ENCODE results near the gene ZSCAN31. TPM values are rescaled to one million over a fixed set of nuclear protein-coding genes. Genes with fewer than 3 reads are reported as not detected.

Gene ZSCAN31
- total RNA-seq, 1 donor from 2014 or later, result 12.1 TPM

DNA sequence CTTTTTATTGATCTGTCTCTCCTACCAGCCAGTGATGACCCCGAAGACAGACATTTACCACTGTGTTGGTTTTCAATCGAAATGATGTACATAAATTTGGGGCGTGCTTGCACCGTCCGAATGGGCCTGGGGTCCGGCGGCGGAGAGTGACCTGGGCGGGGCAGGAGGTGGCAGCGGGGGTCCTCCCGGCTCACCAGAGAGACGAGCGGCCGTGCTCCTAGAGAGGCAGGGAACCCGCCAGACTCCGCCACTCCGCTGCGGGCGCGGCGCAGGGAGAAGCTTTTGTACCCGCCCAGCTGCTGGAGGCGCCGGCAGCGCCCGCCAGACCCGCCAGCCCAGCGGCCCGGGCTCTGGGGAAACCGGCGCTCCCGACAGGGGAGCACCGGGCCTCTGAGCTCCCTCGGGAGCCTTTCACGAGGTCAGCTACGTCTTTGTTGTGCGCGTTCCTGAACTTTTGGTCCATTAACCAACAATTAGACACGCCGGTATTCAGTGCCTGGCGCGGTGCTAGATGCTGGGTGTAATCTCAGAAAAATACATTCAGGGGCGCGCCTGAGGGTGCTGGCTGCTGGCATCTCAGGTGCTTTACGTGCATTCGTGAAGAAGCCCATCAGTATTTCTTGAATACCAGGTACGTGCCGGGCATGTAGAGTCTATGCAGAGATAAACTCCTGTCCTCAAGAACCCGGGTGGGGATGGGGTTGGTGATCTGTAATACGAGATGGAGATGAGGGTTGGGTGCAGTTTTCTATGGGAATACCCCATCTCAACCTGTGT, 54.5 kb downstream of the ZSCAN31 start, which contains the start of gene PGBD1:
PGBD1 (plus strand) TSS at position 285 of the 777 bp plus-strand sequence. CDS start 2,242 bp downstream, outside the sequence.
- FAIRE-seq (no peak), DNase-seq (ENCODE audit: low read depth) (peak; percentile 41)
- peaks cover 1% of the 10 kb centered on the region for H3K36me3 ChIP-seq (ENCODE audit: control insufficient read depth, insufficient read depth, low read length)
- TF ChIP-seq, protein P1, sequence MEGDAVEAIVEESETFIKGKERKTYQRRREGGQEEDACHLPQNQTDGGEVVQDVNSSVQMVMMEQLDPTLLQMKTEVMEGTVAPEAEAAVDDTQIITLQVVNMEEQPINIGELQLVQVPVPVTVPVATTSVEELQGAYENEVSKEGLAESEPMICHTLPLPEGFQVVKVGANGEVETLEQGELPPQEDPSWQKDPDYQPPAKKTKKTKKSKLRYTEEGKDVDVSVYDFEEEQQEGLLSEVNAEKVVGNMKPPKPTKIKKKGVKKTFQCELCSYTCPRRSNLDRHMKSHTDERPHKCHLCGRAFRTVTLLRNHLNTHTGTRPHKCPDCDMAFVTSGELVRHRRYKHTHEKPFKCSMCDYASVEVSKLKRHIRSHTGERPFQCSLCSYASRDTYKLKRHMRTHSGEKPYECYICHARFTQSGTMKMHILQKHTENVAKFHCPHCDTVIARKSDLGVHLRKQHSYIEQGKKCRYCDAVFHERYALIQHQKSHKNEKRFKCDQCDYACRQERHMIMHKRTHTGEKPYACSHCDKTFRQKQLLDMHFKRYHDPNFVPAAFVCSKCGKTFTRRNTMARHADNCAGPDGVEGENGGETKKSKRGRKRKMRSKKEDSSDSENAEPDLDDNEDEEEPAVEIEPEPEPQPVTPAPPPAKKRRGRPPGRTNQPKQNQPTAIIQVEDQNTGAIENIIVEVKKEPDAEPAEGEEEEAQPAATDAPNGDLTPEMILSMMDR (IDR thresholded peaks at IDR 0.05; ENCODE audit: insufficient read depth, low read length, severe bottlenecking), result no peak
- peak within 1 kb of the TSS; percentile 52 for H3K4me3 ChIP-seq (ENCODE audit: low read depth, low read length)
- no peaks in the 10 kb centered on the region for H3K27me3 ChIP-seq (ENCODE audit: control insufficient read depth, insufficient read depth, low read length)

DNA sequence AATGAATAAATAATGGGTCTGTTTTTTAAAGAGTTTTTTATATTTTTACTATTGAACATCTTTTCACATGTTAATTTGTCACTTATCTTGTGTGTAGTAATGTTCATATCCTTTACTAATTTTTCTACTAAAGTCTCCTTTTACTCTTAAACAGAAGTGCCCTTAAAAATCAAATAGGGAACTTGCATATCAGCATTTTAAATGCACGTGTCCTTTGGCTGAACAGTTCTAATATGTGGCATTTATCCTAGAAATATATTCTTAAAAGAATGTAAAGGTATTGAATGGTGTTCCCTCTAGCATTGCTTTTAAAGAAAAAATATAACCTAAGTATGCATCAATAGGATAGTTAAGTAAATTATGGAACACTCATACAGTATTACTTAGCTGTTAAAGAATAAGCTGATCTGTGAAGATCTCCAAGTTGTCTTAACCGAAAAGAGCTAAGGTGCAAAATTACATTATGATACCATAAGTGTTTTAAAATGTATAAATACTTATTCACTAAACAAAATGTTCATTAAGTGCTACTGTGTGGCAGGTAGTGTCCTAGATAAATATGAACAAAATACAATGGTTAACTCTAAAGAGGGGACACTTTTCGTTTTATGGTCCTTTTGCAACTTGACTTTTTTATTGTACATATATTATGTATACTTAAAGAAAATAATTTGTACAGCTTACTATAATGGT, 55.2 kb downstream of the ZSCAN31 start:
- H3K36me3 ChIP-seq (ENCODE audit: control insufficient read depth, insufficient read depth, low read length), result peaks cover 1% of the 10 kb centered on the region
- TF ChIP-seq, protein P1 (IDR thresholded peaks at IDR 0.05; ENCODE audit: insufficient read depth, low read length, severe bottlenecking), result no peak
- FAIRE-seq (no peak), DNase-seq (ENCODE audit: low read depth) (no peak)
- H3K27me3 ChIP-seq (ENCODE audit: control insufficient read depth, insufficient read depth, low read length), result no peaks in the 10 kb centered on the region
- peak overlapping the region; percentile 52 for H3K4me3 ChIP-seq (ENCODE audit: low read depth, low read length)

DNA sequence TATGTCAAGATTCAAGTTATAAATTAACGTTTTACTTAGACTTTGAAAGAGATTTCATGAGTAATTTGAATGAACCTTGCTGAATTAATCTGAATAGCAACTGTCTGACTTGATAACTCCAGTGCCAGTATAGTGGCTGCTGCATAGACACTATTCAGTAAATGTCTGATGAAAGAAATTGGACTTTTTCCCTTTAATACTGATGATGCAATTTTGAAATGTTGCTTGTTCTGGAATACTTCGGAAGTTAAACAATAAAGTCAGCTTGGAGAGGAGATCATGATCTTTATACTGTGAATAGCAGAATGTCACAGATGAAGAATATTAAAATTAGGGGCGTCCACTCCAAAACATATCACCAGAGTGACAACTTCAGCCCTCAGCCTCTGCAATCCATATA, 58.2 kb downstream of the ZSCAN31 start:
- TF ChIP-seq, protein P1 (IDR thresholded peaks at IDR 0.05; ENCODE audit: insufficient read depth, low read length, severe bottlenecking), result no peak
- DNase-seq (ENCODE audit: low read depth) (no peak), FAIRE-seq (no peak)
- peaks cover 1% of the 10 kb centered on the region for H3K36me3 ChIP-seq (ENCODE audit: control insufficient read depth, insufficient read depth, low read length)
- no peak overlapping the region for H3K4me3 ChIP-seq (ENCODE audit: low read depth, low read length)
- H3K27me3 ChIP-seq (ENCODE audit: control insufficient read depth, insufficient read depth, low read length), result no peaks in the 10 kb centered on the region

DNA sequence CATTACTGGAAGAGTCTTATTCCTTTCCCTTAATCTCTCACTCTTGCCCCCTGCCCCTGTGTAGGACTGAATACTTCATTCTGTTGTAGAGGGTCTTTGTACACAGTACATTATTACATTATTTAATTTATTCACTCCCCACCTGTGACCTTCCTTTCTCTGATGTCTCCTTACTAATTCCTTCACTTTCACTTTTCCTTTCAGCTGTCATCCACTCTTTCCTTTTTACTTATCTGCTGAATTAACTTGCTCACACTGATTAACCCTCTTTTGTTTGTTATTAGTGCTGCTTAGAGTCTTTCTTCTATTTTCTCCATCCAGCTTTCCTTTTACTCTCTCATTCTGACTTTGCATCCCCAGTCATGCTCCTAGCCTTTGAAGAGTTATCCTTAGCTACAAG, 61.1 kb downstream of the ZSCAN31 start:
- TF ChIP-seq, protein P1 (IDR thresholded peaks at IDR 0.05; ENCODE audit: insufficient read depth, low read length, severe bottlenecking), result no peak
- Histone ChIP-seq H3K36me3 (ENCODE audit: control insufficient read depth, insufficient read depth, low read length) (peaks cover 6% of the 10 kb centered on the region), H3K4me3 (ENCODE audit: low read depth, low read length) (no peak overlapping the region), H3K27me3 (ENCODE audit: control insufficient read depth, insufficient read depth, low read length) (no peaks in the 10 kb centered on the region)
- FAIRE-seq, result no peak
- no peak for DNase-seq (ENCODE audit: low read depth)

Other genes starting within 250 kb of the ZSCAN31 start
- 9.5 and 11.1 TPM in 2 replicates for gene ZSCAN16, start 211.5 kb downstream of the ZSCAN31 start, total RNA-seq
- 6.4 and 9.7 TPM in 2 replicates for gene ZKSCAN8, start 194.3 kb downstream of the ZSCAN31 start, total RNA-seq
- gene ZSCAN9, start 110.9 kb downstream of the ZSCAN31 start, total RNA-seq, result 12.1 and 14.3 TPM in 2 replicates
- 4.9 and 5.5 TPM in 2 replicates for gene ZKSCAN4, start 83.9 kb downstream of the ZSCAN31 start, total RNA-seq
- gene NKAPL, start 76.9 kb downstream of the ZSCAN31 start, total RNA-seq, result 0.79 and 1.2 TPM in 2 replicates
- 4.9 and 8.7 TPM in 2 replicates for gene ZSCAN26, start 69.0 kb downstream of the ZSCAN31 start, total RNA-seq
- gene PGBD1, start 54.6 kb downstream of the ZSCAN31 start, total RNA-seq, result 1.8 and 2.4 TPM in 2 replicates
- 2.6 and 3.2 TPM in 2 replicates for gene ZKSCAN3, start 13.8 kb upstream of the ZSCAN31 start, total RNA-seq
- gene ZSCAN12, start 63.6 kb upstream of the ZSCAN31 start, total RNA-seq, result 4.7 and 6.8 TPM in 2 replicates
- gene ZSCAN23, start 107.3 kb upstream of the ZSCAN31 start, total RNA-seq, result 2.4 and 2.8 TPM in 2 replicates
- not detected in 2 replicates for gene GPX6, start 179.6 kb upstream of the ZSCAN31 start, total RNA-seq
- not detected in 2 replicates for gene GPX5, start 189.7 kb upstream of the ZSCAN31 start, total RNA-seq

Data from bronchial epithelial cell (primary cell).